ENCODE measurements around the gene MMP3. TPM values are rescaled to one million over a fixed set of nuclear protein-coding genes. Genes with fewer than 3 reads are reported as not detected.

Gene MMP3
- total RNA-seq, 1 experiment from 2014 or later = not detected

DNA sequence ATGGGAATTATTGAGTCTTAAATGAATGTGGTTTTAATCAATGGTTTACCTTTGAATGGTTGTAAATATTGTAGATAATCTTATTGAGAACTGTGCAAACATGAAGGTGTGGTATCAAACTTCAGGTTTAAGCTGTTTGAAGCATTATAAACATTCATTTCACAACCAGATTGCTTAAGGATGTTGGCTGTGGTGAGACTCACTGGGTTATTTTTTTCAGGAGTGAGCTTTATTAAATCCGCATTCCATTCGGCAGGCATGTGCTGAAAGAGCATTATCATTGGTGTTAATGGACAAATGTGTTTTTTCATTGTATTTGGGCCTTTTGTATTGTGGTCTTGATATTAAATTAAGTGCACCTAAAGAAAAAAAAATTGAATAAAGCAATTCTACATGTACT lies 9.7 kb downstream of the MMP3 start:
- DNase-seq (ENCODE audit: extremely low read depth, low read depth) = no peak

GRCh38 chr11:102832612-102833011 lies 10.8 kb downstream of the MMP3 start:
- DNase-seq (ENCODE audit: extremely low read depth, low read depth) = no peak

DNA sequence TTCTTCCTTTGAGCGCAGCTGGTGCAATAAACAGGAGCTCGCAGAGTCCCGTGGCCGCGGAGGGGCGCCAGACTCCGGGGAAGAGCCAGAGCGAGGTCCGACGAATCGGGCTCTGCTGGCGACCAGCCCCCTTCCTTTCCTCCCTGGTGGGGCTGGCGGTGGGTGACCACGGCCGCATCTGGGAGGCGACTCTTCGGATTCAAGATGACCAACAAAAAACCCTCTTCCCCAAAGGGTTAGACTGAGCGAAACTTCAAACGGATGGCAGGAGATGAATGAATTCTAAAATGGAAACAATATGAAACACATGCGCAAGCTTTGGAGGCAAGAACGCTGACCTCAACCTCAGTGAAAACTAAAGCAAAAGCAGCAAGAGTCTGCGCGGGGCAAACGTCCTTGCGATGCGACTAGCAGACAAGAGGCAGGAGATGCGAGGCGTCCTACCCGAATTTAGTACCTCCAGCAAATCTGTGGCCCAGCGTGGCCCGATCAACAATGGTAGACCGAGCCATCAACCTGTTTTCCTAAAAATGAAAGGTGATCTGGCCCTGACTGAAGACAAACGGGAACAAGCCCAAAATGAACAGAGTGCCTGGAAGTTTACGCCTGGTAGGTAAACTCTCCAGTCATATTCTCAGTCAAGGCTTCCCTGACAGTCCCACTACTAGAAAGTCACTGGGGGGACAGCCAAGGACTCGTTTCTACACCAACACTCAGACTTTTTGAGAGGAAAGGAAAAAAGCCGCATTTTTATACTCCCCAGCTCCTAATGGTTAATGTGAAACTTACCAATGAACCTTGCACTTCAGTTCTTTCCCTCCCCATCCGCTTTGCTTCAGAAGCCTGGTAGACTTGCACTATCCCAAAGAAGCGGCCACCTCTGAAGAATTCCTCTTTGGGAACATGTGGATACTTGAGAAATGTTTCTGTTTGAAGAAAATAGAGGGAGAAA lies 11.6 kb downstream of the MMP3 start:
- DNase-seq (ENCODE audit: extremely low read depth, low read depth) = no peak

DNA sequence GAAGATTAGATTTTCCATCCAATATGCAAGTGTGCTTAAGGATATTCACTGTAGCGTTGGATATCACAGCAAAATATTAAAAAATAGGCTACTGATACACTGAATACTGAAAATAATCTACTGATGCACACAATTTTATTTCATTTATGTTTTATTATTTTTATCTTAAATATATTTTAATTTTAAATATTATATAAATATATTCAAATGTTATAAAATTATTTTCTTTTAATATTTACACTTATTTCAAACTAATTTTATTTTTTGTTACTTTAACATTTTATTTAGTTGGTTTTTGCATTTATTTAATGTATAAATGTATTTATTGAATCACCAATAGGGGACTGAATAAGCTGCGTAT lies 12.3 kb downstream of the MMP3 start:
- DNase-seq (ENCODE audit: extremely low read depth, low read depth) = no peak

- no peak for DNase-seq (ENCODE audit: extremely low read depth, low read depth)
Observed at GRCh38 chr11:102830001-102830727, 13.2 kb downstream of the MMP3 start.

GRCh38 chr11:102829316-102830000 lies 14.0 kb downstream of the MMP3 start:
- DNase-seq (ENCODE audit: extremely low read depth, low read depth) = no peak

- DNase-seq (ENCODE audit: extremely low read depth, low read depth) = no peak
Observed at GRCh38 chr11:102824556-102824955, 18.9 kb downstream of the MMP3 start.

DNA sequence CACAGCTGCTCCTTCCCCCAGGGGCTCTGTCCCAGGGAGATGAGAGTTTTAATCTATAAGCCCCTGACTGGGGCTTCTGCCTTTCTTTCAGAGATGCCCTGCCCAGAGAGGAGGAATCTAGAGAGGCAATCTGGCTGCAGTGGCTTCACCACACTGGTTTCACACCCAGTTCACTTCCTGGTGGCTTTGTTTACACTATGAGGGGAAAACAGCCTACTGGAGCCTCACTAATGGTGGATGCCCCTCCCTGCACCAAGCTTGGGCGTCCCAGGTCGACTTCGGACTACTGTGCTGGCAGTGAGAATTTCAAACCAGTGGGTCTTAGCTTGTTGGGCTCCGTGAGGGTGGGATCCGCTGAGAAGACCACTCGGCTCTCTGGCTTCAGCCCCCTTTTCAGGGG lies 23.9 kb downstream of the MMP3 start:
- no peak for DNase-seq (ENCODE audit: extremely low read depth, low read depth)

- no peak for DNase-seq (ENCODE audit: extremely low read depth, low read depth)
Observed at GRCh38 chr11:102813484-102813883, 29.9 kb downstream of the MMP3 start.

- DNase-seq (ENCODE audit: extremely low read depth, low read depth) = no peak
Observed at GRCh38 chr11:102812188-102812587, 31.2 kb downstream of the MMP3 start.

DNA sequence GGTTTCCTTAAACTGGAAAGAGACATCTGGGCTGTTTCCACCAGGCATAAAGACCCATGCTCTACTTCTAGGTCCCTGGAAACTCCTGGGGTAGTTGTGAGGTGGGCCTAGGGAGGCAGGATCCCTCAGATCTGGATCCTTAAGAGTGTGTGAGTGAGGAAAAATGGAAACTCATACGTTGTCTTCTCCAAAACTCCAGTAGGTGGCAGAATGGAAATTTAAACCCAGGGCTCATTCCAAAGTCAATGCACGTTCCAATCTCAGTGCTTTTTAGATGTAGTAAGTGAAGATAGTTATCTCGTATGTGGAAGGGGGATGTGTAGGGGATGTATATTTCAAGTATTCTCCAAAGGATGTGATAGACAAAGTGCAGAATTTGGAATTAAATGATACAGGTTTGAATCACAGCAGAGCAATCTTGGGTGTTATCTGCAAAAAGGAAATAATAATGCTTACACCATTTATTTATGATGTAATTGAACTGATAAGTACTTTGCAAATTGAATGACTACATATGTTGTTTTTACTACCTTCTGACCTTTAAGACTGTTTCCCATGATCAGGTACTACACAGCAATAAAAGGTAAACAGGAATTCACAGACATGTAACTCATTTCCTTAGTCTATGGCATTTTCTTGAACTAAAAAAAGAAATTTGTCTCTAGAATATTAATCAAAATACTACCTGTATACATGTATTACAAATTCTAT lies 32.3 kb downstream of the MMP3 start:
- DNase-seq (ENCODE audit: extremely low read depth, low read depth) = no peak

DNA sequence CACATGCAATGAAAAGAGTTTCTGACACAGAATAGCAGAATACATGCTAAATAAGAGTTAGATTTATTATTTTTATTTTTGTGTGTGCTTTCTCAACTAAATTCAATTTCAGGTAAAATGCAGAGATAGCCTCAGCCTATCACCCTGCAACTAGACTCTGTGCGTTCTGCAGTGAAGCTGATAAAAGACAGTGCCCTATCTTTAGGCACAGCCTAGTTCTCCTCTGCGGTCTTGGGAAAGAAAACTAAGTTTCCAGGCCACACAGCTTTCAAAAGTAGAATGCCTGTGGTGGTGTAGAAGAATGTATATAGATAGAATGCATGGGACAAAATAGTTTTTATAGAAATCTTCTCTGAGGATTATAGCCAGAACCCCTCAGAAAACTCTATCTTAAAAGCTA lies 33.4 kb downstream of the MMP3 start:
- DNase-seq (ENCODE audit: extremely low read depth, low read depth) = no peak

GRCh38 chr11:102807921-102808320 lies 35.5 kb downstream of the MMP3 start:
- peak; percentile 55 for DNase-seq (ENCODE audit: extremely low read depth, low read depth)

DNA sequence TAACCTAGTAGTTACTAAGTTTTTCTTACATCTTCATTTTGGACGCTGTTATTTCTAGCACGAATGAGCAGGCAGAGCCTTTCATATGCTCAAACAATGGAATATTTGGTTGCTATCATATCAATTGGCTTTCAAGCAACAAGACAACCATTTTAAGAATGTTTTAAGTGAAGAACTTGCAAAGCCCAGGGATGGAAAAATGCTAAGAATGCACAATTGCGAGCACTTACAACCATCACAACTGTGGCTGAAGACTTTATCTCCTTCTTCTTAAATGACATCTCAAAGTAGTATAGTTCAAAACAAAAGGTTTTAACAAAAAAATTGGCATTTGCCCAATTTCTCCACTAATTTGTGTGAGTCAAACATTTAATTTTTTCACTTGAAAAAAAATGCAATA lies 37.1 kb downstream of the MMP3 start:
- DNase-seq (ENCODE audit: extremely low read depth, low read depth) = no peak

GRCh38 chr11:102802341-102802740 lies 41.1 kb downstream of the MMP3 start:
- DNase-seq (ENCODE audit: extremely low read depth, low read depth) = no peak

DNA sequence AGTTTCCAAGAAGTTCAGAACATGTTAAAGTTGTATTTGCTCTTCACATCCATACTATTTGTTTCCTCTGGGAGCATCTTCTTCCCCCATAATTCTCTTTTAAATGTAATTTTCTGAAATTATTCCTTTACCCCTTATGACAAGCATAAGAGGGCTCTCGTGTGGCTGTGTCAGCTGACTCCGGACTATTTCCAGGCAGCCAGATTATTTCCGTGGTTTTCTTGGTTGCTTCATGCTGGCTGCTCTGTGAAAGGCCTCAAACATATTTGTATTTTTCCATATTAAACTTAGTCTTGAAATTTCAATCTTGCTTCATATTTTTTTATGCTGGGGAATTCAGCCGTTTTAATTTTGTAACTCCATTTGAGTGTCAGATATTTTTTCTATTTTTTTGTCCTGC lies 42.6 kb downstream of the MMP3 start:
- DNase-seq (ENCODE audit: extremely low read depth, low read depth) = no peak

DNA sequence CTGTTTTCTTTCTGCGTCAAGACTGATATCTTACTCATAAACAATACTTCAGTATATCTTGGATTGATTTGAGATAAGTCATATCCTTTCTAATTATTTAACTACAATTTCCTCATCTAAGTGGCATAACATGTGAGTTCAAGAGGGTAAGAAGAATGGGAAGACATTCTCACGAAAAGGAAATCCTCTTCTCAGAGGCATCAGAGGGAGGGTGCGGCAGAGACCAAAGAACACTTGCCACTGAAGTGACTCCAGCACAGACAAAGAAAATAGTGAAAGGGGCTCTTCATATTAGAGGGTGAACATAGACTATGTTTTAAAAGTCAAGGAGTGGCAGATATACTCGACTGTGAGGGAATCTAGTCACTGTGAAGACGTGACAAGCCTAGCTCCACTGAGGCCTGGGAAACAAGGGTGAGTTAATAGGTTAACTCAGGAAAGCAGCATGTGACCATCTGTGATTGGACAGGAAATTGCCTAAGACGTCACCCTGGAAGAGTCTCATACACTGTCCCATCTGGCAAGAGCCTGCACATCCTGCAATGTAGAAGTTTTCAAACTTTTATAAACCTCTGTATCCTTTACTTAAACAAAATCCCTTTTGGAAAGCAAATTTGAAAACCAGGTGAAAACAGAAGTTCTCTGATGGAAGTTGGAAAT lies 43.6 kb downstream of the MMP3 start:
- no peak for DNase-seq (ENCODE audit: extremely low read depth, low read depth)

DNA sequence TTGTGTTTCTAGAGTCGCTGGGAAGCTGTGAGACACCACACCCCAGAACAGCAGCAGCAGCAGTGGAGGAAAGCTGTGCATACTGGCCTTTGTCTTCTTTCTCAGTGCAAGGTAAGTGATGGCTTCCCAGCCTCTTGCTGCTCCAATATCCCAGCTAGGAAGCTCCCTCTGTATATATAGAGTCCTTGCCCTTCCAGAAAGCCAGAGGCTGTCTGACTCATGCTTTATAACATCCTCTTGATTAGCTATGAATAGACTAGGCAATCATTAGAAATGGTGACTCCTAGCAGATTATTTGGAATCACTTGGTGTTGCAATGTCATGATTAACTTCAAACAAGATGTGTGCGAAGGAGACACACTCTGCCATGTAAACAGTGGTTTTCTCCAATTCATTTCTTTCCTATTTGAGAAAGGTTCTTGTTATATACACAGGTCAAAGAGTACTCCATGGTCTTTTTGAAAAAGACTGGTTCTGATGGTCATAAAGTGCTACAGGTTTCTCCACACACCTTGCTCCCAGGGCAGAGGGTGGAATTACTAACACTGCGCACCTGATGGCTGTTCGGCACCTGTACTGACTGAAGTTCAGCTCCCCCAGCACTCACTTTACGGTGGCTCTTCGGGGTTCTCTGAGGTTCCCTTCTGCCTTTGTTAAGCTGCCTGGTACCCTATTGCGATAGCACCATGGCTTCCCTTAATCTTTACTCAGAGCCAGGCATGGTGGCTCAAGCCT lies 45.2 kb downstream of the MMP3 start, which contains the start of gene MMP1:
TSS of gene MMP1 (minus strand) at position 149 of the 735 bp plus-strand sequence. CDS start at position 81, 68 bp downstream.
- no peak for DNase-seq (ENCODE audit: extremely low read depth, low read depth)

DNA sequence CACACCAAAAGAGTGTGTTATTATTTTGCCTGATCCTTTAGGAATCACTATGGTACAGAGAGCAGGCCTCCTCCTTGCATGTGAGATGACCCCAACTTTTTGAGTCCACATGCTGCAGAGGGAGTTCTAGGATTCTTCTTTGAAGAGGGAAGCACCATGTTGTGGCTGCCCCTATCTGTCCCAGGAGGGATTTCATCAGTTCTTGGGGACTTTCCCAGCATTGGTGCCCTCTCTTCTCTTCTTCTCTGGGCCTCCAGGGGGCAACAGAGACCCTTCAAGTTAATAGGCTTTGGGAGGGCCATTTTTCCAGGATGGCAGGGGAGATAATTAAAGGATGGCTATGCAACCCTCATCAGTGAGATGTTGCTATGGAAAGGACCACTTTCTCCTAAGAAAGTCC lies 49.0 kb downstream of the MMP3 start:
- DNase-seq (ENCODE audit: extremely low read depth, low read depth) = no peak
